Ascending aorta (tissue), 2 donors: ENCODE data around the gene RPS15. TPM values are rescaled to one million over a fixed set of nuclear protein-coding genes. Genes with fewer than 3 reads are reported as not detected.

Source experiments
- DNase-seq, 2 donors: peaks; one replicate each; pipeline ENCODE4 v3.0.0-alpha.2; 2019; ENCODE audit warnings: low spot score in 2 of 2
- H3K27ac ChIP-seq, 2 donors: fragments of 200-600 bp; sonication (generic); one replicate each; pipeline ENCODE4 v1.5.1; 2016 to 2017; ENCODE audit warnings: mild to moderate bottlenecking in 1 of 2
- H3K27me3 ChIP-seq: fragments of 200-600 bp; sonication (generic); one replicate; pipeline ENCODE4 v1.5.1; 2017
- H3K36me3 ChIP-seq, 2 donors: fragments of 200-600 bp; sonication (generic); one replicate each; pipeline ENCODE4 v1.5.1; 2016
- H3K4me1 ChIP-seq, 2 donors: fragments of 200-600 bp; sonication (generic); one replicate each; pipeline ENCODE4 v1.5.1; 2016 to 2017; ENCODE audit warnings: mild to moderate bottlenecking in 1 of 2
- H3K4me3 ChIP-seq, 2 donors: fragments of 200-600 bp; sonication (generic); one replicate each; pipeline ENCODE4 v1.5.1; 2016 to 2017; ENCODE audit warnings: mild to moderate bottlenecking in 1 of 2
- H3K9me3 ChIP-seq, 2 donors: fragments of 200-600 bp; sonication (generic); one replicate each; pipeline ENCODE4 v1.5.1; 2016
- intact Hi-C: fragments of 100-400 bp; cut with DNase I; formaldehyde crosslinking; loops from one replicate; pipeline ENCODE4 v1.15.1; 2023
- total RNA-seq: library from RNA; depleted of rRNA; stranded (reverse); fragments of >200 nt; gene quantifications from one replicate; pipeline ENCODE4 v1.1.0, GENCODE V29; 2016
- TF ChIP-seq, protein P1 (sequence below), 3 experiments: fragments of 200-600 bp in 2 of 3; fragments of 450-650 bp in 1 of 3; sonication (generic) in 2 of 3; IDR thresholded peaks; one replicate each; pipeline ENCODE4 v1.5.1; 2016 to 2019; ENCODE audit warnings: antibody characterized with exemption in 3 of 3, mild to moderate bottlenecking in 1 of 3, moderate library complexity in 1 of 3

RPS15 gene
- total RNA-seq, 1 donor from 2014 or later, result 3,111 TPM

DNA sequence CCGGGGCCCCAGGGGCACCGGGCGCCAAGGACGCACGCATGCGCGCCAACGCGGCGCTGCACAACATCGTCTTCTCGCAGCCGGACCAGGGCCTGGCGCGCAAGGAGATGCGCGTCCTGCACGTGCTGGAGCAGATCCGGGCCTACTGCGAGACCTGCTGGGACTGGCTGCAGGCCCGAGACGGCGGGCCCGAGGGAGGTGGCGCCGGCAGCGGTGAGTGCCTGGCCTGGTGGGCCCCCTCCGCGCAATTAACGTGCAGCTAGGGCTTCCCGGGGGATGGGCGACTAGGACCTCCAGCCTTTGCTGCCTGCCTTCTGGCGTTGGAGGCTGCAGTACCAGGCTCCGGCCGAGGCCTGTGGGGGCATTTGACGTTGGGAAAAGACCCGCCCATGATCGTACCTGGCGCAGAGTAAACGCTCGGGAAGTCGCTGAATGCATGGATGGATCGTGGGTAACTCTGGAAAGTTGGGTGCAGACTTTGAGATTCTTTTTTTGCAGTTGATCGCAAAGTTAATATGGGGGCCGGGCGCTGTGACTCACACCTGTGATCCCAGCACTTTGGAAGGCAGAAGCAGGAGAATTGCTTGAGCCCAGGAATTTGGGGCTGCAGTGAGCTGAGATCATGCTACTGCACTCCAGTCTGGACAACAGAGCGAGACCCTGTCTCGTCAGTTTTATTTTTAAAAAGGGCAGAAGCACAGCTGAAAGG, 19.0 kb downstream of the RPS15 start:
- Histone ChIP-seq H3K4me3 (no peak overlapping the region), H3K36me3 (peaks cover 0 to 11% of the 10 kb centered on the region in 2 donors), H3K4me1 (peaks cover 11 to 14% of the 10 kb centered on the region in 2 donors), H3K27ac (no peak overlapping the region), H3K9me3 (no peaks in the 10 kb centered on the region), H3K27me3 (peaks cover 21% of the 10 kb centered on the region)
- no peak for DNase-seq
- intact Hi-C loops, result no loop called here
- TF ChIP-seq, protein P1, sequence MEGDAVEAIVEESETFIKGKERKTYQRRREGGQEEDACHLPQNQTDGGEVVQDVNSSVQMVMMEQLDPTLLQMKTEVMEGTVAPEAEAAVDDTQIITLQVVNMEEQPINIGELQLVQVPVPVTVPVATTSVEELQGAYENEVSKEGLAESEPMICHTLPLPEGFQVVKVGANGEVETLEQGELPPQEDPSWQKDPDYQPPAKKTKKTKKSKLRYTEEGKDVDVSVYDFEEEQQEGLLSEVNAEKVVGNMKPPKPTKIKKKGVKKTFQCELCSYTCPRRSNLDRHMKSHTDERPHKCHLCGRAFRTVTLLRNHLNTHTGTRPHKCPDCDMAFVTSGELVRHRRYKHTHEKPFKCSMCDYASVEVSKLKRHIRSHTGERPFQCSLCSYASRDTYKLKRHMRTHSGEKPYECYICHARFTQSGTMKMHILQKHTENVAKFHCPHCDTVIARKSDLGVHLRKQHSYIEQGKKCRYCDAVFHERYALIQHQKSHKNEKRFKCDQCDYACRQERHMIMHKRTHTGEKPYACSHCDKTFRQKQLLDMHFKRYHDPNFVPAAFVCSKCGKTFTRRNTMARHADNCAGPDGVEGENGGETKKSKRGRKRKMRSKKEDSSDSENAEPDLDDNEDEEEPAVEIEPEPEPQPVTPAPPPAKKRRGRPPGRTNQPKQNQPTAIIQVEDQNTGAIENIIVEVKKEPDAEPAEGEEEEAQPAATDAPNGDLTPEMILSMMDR (IDR thresholded peaks at IDR 0.05), result no peak

DNA sequence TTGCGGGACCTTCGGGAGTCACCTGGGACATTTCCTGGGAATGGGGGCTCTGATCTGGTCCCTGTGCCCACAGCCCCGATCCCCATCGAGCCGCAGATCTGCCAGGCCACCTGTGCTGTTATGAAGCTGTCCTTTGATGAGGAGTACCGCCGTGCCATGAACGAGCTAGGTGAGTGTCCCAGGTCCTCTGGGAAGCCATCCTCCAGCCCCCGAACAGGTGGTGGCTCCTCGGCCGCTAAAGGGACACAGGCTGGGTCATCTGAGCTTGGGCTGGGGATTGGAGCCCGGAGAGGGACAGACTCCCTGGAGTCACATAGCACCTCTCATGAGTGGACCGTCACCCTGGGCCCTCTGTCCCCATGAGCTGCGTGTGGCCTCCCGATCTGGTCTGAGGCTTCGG, 19.7 kb downstream of the RPS15 start:
- Histone ChIP-seq H3K27me3 (peaks cover 21% of the 10 kb centered on the region), H3K4me1 (peaks cover 8 to 11% of the 10 kb centered on the region in 2 donors), H3K9me3 (no peaks in the 10 kb centered on the region), H3K27ac (no peak overlapping the region), H3K4me3 (no peak overlapping the region), H3K36me3 (peaks cover 0 to 11% of the 10 kb centered on the region in 2 donors)
- intact Hi-C loops, result no loop called here
- DNase-seq, result no peak
- TF ChIP-seq, protein P1 (IDR thresholded peaks at IDR 0.05), result no peak

DNA sequence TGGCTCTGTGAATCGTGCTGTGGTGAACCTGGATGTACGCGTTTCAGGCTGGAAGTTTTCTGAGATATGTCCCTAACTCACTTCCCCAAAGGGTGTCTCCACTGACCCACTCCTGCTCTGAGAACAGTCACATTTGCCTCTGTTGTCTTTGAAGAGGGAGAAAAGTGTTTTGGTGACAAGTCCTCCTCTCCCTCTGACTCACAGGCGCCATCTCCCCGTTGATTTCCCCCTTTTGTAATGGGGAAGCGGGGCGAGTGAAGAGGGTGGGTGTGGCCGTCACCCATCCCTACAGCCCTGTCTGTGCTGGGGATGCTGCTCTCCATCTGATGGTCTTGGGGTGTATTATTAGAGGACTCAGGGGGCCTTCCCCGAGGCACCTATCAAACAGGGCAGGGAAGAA, 21.3 kb downstream of the RPS15 start:
- no peak overlapping the region for H3K4me3 ChIP-seq
- peaks cover 0 to 11% of the 10 kb centered on the region in 2 donors for H3K36me3 ChIP-seq
- intact Hi-C loops, result no loop called here
- H3K4me1 ChIP-seq, result no peaks in the 10 kb centered on the region
- TF ChIP-seq, protein P1 (IDR thresholded peaks at IDR 0.05), result no peak
- no peak overlapping the region for H3K27ac ChIP-seq
- H3K9me3 ChIP-seq, result no peaks in the 10 kb centered on the region
- H3K27me3 ChIP-seq, result peaks cover 21% of the 10 kb centered on the region
- no peak for DNase-seq

DNA sequence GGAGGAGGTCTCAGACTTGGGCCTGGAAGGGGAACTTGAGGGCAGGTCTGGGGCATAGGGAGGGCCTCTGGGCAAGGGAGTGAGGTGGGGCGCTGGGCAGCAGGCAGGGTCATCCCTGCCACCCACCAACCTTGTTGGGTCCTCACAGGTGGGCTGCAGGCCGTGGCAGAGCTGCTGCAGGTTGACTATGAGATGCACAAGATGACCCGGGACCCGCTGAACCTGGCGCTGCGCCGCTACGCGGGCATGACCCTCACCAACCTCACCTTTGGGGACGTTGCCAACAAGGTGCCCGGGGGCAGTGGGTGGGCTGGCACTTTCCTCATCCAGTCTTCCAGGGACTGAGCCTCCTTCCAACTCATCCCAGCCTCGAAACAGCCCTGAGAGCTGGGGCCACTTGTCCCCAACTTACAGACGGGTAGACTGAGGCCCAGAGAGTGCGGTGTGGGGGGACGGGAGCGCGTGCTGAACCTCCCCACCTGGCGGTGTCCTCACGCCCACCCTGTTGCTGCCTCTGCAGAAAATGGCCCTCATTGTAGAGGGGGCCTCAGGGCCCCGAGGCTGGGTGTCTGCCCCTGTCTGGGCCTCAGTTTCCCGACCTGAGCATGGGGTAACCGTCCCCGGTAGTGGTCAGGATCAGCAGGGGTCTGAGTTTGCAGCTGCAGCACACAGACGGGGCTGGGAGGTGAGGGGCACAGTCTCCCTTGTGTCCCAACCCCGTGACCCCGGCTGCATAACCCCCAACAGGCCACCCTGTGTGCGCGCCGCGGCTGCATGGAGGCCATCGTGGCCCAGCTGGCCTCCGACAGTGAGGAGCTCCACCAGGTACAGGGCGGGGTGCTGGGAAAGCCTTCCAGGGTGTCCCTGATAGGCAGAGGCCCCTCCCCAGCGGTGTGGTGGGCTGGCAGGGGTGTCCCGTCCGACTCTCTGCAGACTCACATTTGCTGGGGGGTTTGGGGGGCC, 22.1 kb downstream of the RPS15 start:
- Histone ChIP-seq H3K36me3 (peaks cover 0 to 11% of the 10 kb centered on the region in 2 donors), H3K27me3 (peaks cover 19% of the 10 kb centered on the region), H3K27ac (no peak overlapping the region), H3K9me3 (no peaks in the 10 kb centered on the region), H3K4me1 (no peaks in the 10 kb centered on the region), H3K4me3 (no peak overlapping the region)
- TF ChIP-seq, protein P1 (IDR thresholded peaks at IDR 0.05), result no peak
- intact Hi-C loops, result no loop called here
- DNase-seq, result no peak

DNA sequence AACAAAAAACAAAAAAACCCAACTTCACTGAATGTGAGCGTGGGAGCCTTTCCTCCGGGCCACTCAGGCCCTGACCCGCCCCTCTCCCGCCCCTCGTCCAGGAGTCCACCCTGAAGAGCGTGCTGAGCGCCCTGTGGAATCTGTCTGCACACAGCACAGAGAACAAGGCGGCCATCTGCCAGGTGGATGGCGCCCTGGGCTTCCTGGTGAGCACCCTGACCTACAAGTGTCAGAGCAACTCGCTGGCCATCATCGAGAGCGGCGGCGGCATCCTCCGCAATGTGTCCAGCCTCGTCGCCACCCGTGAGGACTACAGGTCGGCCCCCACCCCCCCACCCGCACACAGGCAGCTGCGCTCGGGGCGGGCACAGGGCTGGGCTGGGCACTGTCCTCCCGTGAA, 23.7 kb downstream of the RPS15 start:
- no peak for DNase-seq
- TF ChIP-seq, protein P1 (IDR thresholded peaks at IDR 0.05), result no peak
- Histone ChIP-seq H3K9me3 (no peaks in the 10 kb centered on the region), H3K4me1 (no peaks in the 10 kb centered on the region), H3K27me3 (peaks cover 15% of the 10 kb centered on the region), H3K36me3 (peaks cover 0 to 11% of the 10 kb centered on the region in 2 donors), H3K4me3 (no peak overlapping the region), H3K27ac (no peak overlapping the region)
- intact Hi-C loops, result no loop called here
